Head of caudate nucleus (tissue), 42 donors: ENCODE results near the gene SLC23A3.

Experiments
- DNase-seq, 42 donors: peaks; one replicate each; pipeline versions ENCODE4 v3.0.0 to v3.0.0-alpha.2; 2020 to 2021; ENCODE audit warnings: mixed read lengths in 7 of 42
- intact Hi-C: fragments of 100-400 bp; cut with DNase I; formaldehyde crosslinking; loops from one replicate; pipeline ENCODE4 v1.15.0; 2022

The SLC23A3 gene

GRCh38 chr2:219125886-219126270 lies 44.0 kb downstream of the SLC23A3 start:
- intact Hi-C loops = no loop called here

GRCh38 chr2:219125225-219125885 lies 44.5 kb downstream of the SLC23A3 start:
- intact Hi-C loops = no loop called here
- DNase-seq = no peak

More at GRCh38 chr2:219125886-219126270, 44.0 kb downstream of the SLC23A3 start:
- DNase-seq = no peak

- intact Hi-C loops = no loop called here
- no peak for DNase-seq
Measured at GRCh38 chr2:219124381-219125110, 45.3 kb downstream of the SLC23A3 start.

GRCh38 chr2:219123356-219124135 lies 46.3 kb downstream of the SLC23A3 start:
- DNase-seq = no peak
- intact Hi-C loops = no loop called here

GRCh38 chr2:219122202-219122980 lies 47.4 kb downstream of the SLC23A3 start:
- peak in 3 of 42 donors; percentile 10 to 23 (median 11) for DNase-seq
- intact Hi-C loops = no loop called here

GRCh38 chr2:219120082-219120481 lies 49.7 kb downstream of the SLC23A3 start:
- intact Hi-C loops = no loop called here
- DNase-seq = no peak

- DNase-seq = peak; percentile 47 to 92 (median 78)
- intact Hi-C loops = loop anchor here (10.0 kb wide), 2 partner anchors 65 to 125 kb away; partner anchors contain the start of gene CRYBA2
Measured at GRCh38 chr2:219119422-219120043, 50.3 kb downstream of the SLC23A3 start.

- intact Hi-C loops = loop anchor here (10.0 kb wide), 2 partner anchors 64 to 124 kb away; partner anchors contain the start of gene CRYBA2
Measured at GRCh38 chr2:219118504-219118903, 51.3 kb downstream of the SLC23A3 start.

GRCh38 chr2:219116776-219117646 lies 52.8 kb downstream of the SLC23A3 start:
- no peak for DNase-seq
- intact Hi-C loops = loop anchor here (10.0 kb wide), 2 partner anchors 62 to 122 kb away; partner anchors contain the start of gene CRYBA2

More at GRCh38 chr2:219118504-219118903, 51.3 kb downstream of the SLC23A3 start:
- DNase-seq = no peak

- intact Hi-C loops = loop anchor here (10.0 kb wide), 2 partner anchors 58 to 118 kb away; partner anchors contain the start of gene CRYBA2
- DNase-seq = no peak
Measured at GRCh38 chr2:219112651-219113338, 57.0 kb downstream of the SLC23A3 start.

GRCh38 chr2:219112062-219112406 lies 57.8 kb downstream of the SLC23A3 start:
- intact Hi-C loops = loop anchor here (10.0 kb wide), 2 partner anchors 57 to 117 kb away; partner anchors contain the start of gene CRYBA2
- DNase-seq = no peak
